Stimulated activated CD4-positive, alpha-beta T cell treated with anti-CD3 and anti-CD28 coated beads, Interleukin-1b, Interleukin-23, amount 100 ng/mL, for 48 hours (primary cell): Measurements from ENCODE around the gene SEBOX.

Experiments used
- DNase-seq: peaks from one replicate; pipeline ENCODE4 v3.0.0-alpha.2; 2020

The SEBOX gene

DNA sequence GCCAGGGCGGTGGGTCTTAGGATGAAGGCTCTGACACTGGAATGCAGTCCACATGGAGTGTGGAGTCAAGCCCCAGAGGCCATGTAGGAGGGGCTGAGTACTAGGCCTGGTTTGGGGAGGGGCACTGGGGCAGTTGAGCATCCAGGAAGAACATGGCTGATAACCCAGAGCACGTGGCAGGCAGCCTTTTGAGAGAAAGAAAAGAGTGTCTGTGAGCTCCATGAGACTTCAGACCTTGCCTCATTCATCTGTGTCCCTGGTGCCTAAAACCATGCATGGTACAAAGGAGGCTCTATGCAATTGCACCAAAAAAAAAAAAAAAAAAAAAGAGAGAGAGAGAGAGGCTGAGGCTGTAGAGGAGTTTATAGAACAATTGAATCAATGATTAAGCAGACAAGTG, 26.4 kb upstream of the SEBOX start:
- no peak for DNase-seq

DNA sequence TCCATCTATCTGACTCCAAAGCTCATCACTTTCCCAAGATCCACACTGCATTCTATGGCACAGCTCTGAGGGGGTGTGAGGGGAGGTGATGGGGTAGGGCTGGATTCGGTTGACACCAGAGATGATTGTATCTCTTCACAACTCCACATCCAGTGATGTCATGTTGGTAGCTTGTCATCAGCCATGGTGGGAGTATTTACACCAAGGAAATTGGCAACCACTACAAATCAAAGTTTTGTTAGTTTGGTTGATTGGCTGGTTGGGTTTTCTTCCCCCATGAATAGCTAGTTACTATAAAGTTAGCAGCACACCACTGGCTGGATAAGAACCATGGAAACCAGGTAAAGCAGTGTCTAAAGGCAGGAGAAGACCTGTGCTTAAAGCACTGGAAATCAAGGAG, 26.0 kb upstream of the SEBOX start:
- no peak for DNase-seq

DNA sequence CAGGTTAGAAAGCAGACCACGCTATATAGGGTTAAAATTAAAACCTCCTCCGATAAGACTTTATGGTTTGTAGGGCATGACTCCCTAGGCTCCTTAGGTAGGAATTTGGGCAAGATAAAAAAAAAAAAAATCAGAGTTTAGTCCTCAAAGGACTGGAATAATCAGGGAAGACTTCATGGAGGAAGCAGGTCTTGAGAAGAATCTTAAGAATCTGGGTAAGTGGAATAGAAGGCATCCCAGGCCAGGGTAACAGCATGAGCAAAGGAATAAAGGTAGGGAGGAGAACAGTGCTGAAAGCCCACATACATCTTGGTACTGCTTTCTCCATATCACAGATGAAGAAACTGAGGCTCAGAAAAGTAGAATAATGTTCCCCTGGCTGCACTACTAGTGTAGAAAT, 25.6 kb upstream of the SEBOX start:
- DNase-seq: no peak

DNA sequence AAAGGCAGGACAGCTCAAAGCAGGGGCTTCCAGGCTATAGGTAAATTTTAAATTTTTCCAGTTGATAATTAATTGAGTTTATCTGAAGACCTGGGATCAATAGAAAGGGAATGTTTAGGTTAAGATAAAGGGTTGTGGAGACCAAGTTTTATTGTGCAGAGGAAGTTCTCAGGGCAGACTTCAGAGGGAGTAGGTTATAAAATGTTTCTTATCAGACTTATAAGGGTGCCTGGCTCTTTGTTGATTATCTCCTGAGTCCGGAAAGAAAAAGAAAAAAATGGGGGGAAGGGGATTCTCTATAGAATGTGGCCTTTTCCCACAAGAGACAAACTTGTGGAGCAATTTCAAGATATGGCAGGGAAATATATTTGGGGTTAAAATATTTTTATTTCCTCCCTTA, 25.1 kb upstream of the SEBOX start:
- DNase-seq: no peak

DNA sequence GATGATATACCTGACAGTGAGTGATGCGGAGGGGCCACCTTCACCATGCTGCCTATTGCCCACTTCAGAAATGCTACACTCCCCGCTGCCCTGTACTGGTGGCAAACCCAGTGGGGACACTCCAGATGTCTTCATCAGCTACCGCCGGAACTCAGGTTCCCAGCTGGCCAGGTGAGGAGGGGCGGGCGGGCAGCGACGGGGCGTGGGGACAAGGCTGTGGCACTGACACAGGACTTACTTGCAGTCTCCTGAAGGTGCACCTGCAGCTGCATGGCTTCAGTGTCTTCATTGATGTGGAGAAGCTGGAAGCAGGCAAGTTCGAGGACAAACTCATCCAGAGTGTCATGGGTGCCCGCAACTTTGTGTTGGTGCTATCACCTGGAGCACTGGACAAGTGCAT, 23.1 kb upstream of the SEBOX start:
- no peak for DNase-seq

DNA sequence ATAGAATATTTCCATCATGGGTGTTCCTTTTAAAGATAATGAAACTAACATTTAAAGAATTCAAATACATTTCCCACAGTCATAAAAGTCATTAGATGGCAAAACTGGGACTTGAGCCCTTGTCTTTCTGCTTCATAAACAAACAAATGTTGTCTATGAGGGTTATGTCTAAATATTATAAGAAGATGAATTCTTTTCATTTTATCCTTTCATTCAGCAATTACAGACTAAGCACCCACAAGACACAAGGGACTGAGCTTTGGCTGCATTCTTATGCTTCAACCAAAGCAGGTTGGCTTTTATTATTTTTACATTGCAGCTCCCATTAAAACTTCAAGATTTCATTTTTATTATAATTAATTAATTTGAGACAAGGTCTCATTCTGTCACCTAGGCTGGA, 21.4 kb upstream of the SEBOX start:
- no peak for DNase-seq

DNA sequence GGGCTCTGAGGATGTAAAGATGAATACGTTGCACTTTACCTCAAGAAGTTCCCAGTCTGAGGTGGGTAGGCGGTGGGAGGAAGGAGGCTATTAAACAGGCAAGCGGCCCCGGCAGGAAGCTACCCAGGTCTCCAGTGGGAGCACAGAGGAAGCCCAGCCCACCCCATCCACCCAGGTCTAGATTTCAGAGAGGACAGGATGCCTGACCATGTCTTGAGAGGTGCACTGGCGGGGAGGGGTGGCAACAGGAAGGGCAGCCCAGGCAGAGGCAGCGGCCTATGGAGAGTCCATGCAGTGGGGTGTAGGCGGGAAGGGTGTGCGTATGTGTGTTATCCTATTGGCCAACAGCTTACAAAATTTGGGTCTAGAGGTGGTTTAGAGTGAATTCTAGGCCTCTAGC, 20.4 kb upstream of the SEBOX start:
- peak; percentile 22 for DNase-seq

DNA sequence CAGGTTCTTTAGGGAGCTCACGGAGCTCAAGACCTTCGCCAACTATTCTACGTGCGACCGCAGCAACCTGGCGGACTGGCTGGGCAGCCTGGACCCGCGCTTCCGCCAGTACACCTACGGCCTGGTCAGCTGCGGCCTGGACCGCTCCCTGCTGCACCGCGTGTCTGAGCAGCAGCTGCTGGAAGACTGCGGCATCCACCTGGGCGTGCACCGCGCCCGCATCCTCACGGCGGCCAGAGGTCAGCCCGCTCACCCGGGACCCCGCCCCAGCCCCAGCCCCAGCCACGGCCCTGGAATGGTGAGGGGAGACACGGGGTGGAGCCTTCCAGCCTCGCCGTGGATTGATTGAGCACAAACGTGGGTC, 20.0 kb upstream of the SEBOX start:
- no peak for DNase-seq

DNA sequence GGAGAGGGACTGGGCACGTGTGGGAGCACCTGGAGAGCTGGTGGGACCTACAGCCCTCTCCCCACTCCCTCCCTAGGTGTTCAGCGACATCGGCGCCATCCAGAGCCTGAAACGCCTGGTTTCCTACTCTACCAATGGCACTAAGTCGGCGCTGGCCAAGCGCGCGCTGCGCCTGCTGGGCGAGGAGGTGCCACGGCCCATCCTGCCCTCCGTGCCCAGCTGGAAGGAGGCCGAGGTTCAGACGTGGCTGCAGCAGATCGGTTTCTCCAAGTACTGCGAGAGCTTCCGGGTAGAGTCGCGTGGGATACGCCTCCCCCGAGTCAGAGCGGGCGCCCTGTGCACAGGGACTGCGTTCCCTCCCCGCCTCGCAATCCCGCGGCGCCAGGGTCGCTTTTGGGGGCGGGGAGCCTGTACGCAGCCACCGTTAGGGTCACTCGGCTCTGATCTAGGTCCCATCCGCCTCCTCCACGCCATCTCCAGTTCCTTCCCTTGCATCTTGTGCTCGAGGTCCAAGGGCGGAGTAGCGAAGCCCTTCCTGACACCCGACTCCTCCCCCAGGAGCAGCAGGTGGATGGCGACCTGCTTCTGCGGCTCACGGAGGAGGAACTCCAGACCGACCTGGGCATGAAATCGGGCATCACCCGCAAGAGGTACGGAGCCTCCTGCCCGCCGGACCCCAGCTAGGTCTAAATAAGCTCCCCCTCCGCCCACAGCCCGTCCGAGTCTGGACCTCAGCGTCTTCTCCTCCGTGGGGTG, 19.5 kb upstream of the SEBOX start:
- DNase-seq: peak; percentile 72

DNA sequence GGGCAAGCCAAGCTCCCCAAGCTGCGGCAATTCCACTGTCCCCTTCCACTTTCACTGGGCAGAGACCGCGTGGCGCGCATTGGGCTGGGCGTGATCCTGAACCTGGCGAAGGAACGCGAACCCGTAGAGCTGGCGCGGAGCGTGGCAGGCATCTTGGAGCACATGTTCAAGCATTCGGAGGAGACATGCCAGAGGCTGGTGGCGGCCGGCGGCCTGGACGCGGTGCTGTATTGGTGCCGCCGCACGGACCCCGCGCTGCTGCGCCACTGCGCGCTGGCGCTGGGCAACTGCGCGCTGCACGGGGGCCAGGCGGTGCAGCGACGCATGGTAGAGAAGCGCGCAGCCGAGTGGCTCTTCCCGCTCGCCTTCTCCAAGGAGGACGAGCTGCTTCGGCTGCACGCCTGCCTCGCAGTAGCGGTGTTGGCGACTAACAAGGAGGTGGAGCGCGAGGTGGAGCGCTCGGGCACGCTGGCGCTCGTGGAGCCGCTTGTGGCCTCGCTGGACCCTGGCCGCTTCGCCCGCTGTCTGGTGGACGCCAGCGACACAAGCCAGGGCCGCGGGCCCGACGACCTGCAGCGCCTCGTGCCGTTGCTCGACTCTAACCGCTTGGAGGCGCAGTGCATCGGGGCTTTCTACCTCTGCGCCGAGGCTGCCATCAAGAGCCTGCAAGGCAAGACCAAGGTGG, 16.3 kb upstream of the SEBOX start:
- DNase-seq: peak; percentile 50

DNA sequence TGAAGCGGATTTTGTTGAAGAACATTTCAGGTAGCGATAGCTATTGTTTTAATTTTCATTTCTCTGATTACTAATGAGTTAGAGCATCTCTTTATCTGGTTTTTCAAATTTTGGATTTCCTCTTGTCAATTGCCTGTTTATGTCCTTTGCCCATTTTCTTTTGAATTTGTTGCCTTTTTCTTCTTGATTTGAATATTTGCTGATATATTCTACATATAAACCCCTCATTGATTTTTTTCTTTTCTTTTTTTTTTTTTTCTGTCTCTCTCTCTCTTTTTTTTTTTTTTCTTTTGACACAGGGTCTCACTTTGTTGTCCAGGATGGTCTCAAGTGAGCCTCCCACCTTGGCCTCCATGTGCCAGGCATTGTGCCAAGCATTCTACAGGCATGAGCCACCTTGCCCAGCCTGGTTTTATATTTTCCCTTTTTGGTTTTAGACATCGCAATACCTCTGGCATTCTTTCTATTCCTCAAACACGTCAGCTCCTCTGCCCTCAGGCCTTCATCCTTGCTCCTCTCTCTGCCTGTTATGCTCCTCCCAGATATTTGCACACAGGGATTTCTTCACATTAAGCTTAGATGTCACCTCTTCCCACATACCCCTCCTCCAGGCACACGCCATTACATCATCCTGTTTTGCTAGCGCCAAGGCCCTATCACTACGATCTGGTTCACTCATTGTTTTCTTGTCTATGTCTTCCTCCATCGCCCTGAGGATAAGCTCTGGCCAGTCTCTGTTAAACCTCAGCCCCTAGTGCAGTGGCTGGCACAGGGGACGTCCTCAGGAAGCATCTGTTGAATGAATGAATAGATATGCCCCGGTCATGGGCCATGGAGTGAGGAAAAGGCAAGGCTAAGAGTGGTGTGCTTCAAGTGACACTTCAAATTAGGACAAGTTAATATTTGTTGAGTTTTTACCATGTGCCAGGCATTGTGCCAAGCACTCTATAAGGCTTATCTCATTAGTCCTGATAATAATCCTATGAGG, 15.1 kb upstream of the SEBOX start:
- no peak for DNase-seq

DNA sequence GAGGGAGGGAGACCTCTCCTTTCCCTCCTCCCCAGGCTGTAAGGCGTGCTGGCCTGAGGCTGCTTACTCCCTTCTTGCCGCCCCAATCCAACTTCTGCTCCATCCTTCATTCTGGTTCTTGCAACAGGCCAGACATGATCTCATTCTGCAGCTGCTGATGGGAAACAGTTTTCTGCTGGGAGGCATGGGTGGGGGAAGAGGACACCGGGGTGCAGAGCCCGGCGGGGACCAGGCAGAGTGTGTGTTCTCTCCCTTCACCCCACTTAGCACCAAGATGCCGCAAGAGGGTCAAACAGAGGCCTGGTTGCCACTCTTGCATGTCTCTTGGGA, 7.9 kb upstream of the SEBOX start:
- no peak for DNase-seq

DNA sequence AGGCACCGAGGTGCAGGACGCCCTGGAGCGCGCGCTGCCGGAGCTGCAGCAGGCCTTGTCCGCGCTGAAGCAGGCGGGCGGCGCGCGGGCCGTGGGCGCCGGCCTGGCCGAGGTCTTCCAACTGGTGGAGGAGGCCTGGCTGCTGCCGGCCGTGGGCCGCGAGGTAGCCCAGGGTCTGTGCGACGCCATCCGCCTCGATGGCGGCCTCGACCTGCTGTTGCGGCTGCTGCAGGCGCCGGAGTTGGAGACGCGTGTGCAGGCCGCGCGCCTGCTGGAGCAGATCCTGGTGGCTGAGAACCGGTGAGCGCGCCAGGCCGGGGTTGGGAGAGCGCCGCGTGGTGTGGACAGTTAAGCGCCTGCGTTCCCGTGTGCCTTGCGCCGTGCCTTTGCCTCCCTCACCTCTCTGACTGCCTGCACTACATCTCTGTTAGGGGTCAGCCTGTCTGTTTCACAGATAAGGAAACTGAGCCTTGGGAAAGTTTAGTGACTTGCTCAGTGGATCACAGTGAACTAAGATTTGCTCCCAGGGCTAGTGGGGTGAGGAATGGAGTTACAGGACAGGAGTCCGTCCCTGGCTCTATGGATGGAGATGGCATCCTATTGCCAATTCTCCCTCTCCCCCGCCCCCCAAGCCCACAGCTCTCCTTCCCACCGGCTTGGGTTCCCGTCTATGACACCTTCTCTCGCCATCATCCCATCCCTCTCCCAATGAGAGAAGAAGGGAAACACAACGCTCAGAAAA, 7.4 kb upstream of the SEBOX start:
- DNase-seq: peak; percentile 36

DNA sequence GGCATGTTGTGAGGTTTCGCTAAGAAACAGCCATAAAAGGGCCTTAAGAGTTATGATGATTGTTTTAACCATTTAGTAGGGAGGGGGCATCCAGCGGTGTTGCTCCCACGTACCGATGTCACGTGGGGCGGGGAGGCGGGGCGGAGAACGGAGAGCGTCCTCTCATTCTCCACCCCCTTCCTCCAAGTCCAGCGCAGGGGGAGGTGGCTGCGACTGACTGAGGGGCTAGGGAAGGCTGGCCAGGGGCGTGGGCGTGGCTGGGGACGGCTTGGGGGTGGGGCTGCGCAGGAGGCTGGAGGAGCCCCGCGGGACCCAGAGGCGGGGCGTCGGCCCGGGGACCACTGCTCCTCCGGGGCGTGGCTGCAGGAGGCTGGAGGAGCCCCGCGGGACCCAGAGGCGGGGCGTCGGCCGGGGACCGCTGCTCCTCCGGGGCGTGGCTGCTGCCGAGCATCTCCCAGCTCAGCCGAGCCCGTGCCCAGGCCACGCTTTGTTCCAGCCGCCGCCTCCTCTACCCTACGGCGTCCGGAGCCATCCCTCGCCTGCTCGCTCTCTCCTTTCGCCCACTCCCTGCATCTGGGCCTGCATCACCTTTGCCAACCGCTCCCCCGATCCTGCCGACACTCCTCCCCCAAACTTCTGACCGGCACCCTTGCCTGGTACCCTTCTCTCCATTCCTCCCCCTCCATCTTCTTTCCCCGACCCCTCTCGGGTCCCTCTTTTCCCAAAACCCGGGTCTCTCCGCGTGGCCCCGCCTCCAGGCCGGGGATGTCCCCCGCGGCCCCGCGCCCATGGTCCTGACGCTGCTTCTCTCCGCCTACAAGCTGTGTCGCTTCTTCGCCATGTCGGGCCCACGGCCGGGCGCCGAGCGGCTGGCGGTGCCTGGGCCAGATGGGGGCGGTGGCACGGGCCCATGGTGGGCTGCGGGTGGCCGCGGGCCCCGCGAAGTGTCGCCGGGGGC, 6.5 kb upstream of the SEBOX start, which contains the start of gene SARM1:
Gene SARM1 (plus strand): TSS at position 450 of the 958 bp plus-strand sequence. CDS start 339 bp downstream, at position 789.
- peak; percentile 89 for DNase-seq

DNA sequence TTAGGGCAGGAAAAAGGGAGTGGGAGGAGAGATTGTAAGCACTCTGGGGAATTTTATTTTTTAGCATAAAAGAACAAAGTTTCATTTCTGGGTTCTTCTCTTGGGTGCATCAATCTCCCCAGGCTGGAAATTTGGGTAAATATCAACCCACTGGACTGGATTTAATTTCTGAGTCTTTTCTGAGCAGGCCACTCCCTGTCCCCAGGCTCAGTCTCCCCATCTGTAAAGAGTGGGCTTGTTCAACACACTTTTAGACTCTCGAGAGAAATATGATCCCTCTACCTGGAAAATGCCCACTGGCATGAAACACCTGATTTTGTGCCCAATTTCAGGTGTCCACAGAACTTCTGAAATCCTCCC, 5.7 kb upstream of the SEBOX start:
- no peak for DNase-seq

DNA sequence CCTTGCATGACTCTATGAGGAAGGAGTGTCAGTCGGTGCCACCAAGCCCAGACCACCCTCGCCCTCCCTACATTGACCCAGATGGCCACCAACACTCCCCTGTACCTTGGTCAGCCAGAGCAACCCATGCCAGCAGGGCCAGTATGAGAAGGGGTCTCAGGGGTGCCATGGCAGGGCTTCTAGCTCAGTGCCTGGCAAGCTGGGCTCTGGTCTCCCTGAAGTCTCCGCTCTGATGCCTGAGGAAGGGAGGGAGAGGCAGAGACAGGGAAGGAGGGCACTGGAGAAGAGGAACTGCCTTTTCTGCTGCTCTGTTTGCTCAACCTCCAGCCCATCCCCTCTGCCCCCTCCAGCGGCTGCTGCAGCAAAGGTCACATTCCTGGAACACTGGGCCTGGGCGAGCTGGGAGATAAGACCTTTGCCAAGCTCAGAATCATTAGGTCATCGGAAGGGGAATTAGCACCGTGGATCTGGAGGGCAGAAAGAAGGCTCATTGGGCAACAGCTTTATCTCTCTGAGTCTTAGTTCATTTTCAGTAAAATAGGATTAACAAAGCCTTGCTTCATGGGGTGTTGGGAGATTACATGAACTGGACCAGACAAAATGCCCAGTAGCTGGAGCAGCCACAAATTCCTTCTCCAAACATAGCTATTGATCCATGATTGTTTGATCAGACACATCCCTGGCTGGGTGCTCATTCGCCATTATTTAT, 5.2 kb upstream of the SEBOX start, which contains the start of gene VTN:
Gene VTN (minus strand): TSS at position 273 of the 709 bp plus-strand sequence. CDS start 104 bp downstream, at position 169.
- no peak for DNase-seq

DNA sequence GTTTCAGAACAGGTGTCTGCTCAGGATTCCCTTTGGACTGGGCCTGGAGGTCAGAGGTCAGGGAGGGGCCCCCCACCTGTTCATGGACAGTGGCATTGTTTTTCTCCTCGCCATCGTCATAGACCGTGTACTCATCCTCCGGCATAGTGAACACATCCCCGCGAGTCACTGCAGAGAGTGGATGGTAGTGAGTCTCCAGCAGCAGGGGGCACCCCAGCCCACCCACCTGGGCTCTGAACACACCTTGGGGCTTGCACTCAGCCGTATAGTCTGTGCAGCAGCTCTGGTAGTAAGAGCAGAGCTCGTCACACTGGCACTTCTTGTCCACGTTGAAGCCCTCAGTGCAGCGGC, 4.7 kb upstream of the SEBOX start:
- DNase-seq: no peak

DNA sequence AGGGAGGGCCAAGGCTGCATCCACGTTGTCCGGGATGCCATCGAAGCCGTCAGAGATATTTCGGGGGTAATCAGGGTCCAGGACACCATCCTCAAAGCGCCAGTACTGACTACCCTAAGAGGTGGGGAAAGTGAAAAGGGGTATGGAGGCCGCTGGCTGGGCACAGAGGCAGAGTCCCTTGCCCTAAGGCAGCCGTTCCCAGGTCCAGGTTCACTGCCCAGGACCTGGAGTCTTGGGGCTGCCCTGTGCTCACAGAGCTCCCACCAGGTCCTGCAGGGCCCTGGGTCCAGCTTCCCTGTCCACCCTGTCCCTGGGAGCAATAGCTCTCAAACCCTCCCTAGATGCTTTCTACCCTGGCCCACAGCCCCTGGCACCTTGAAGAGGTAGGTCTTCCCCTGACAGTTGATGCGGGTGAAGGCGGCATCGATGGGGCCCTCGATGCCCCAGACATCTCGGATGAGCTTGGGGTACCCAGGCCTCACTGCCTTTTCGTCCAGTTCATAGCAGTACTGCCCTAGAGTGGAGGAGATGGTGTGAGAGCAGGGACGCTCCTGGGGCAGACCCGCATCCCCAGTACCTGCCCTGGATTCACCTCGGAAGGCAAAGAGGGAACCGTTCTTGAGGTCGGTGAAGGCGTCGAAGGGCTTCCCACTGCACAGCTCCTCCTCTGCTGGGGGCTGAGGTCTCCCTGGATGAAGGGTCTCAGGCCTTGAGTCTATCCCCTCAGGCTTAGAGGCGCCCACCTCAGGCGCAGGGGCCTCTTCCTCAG, 4.1 kb upstream of the SEBOX start:
- DNase-seq: no peak

DNA sequence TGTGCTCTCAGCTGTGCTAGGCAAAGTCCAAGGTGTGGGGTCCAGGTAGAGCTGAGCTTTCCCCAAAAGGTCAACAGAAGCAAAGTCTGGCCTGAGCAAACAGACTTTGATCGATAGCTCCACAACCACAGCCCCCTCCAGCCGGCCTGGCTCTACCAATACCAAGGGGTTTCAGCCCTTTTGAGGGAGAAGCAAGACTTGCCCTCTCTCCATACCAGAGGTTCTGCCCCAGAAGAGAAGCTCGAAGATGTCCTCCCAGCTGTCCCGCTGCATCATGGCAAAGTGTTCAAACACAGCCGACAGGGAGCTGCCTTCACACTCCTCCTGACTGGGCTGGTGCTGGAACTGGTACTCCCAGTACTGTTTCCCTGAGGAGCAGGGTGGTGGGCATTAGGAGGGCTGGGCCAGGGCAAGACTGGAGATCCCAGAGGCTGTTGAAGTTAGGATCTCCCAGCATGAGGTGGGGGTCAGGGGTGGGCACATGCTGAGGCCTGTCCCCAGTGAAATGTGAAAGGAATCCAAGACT, 3.4 kb upstream of the SEBOX start:
- DNase-seq: no peak
